Measurements from ENCODE around the gene TSC22D2.

TSC22D2 gene

DNA sequence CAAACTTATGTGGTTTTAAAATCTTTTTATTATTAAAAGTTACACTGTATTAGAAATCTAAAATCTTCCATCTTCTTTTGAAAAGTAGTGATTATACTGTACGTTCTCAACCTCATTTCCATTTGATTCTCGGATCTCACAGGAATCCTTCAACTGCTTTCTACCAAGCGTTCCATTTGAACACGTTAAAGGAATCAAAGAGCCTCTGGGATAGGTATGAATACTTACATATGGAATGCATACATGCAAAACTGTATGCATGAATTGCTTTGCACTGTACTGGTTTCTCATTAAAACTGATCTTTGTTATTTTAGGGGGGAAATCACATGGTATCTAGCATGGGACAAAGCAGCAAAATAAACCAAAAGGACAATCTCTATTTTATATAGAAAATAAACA, 14.8 kb downstream of the TSC22D2 start:
- Histone ChIP-seq H3K36me3 (ENCODE audit: control insufficient read depth, low read length) (peaks cover 32% of the 10 kb centered on the region), H3K4me1 (ENCODE audit: control insufficient read depth, low read length) (no peaks in the 10 kb centered on the region), H3K4me2 (ENCODE audit: low read length) (no peak overlapping the region), H3K9me3 (ENCODE audit: control insufficient read depth, insufficient read depth, low read length) (no peaks in the 10 kb centered on the region), H3K27ac (ENCODE audit: low read depth, low read length) (no peak overlapping the region), H3F3A (ENCODE audit: control insufficient read depth, insufficient read depth) (no peaks in the 10 kb centered on the region), H3K79me2 (ENCODE audit: control insufficient read depth, low read length) (peaks cover 60% of the 10 kb centered on the region), H3K9me2 (replicated peaks; ENCODE audit: control insufficient read depth, low read length) (no peaks in the 10 kb centered on the region), H3K4me3 (ENCODE audit: low read length) (no peak overlapping the region), H3K27me3 (ENCODE audit: control insufficient read depth, low read length) (no peaks in the 10 kb centered on the region), H4K20me1 (ENCODE audit: control insufficient read depth, insufficient read depth, low read depth, low read length) (no peaks in the 10 kb centered on the region)
- TF ChIP-seq EZH2phosphoT487 (IDR thresholded peaks at IDR 0.05; ENCODE audit: borderline replicate concordance, low read length), result no peak
- TF ChIP-seq, protein P1, sequence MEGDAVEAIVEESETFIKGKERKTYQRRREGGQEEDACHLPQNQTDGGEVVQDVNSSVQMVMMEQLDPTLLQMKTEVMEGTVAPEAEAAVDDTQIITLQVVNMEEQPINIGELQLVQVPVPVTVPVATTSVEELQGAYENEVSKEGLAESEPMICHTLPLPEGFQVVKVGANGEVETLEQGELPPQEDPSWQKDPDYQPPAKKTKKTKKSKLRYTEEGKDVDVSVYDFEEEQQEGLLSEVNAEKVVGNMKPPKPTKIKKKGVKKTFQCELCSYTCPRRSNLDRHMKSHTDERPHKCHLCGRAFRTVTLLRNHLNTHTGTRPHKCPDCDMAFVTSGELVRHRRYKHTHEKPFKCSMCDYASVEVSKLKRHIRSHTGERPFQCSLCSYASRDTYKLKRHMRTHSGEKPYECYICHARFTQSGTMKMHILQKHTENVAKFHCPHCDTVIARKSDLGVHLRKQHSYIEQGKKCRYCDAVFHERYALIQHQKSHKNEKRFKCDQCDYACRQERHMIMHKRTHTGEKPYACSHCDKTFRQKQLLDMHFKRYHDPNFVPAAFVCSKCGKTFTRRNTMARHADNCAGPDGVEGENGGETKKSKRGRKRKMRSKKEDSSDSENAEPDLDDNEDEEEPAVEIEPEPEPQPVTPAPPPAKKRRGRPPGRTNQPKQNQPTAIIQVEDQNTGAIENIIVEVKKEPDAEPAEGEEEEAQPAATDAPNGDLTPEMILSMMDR (IDR thresholded peaks at IDR 0.05; ENCODE audit: low read depth, low read length, poor library complexity, severe bottlenecking), result no peak

DNA sequence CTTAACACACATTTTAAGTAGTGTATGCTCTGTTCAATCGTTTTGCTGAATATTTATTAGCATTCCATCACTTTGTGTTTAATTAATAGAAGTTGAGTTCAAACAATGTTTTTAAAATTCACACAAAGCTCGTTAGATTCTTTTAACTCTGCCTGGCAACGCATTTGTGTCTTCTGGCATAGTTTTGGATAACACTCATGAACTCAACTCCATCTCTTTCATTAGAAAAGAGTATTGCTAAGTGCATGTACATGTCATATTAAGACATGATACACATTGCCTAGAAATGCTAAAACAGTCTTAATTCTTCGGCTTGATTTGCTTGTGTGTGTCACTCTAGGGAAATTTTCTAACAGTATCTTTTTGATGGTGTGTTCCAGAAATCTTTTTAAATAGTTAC, 15.7 kb downstream of the TSC22D2 start:
- H3K4me1 ChIP-seq (ENCODE audit: control insufficient read depth, low read length), result 0 out of 2 replicates have a peak, but pooled peaks cover 3% of the 10 kb centered on the region
- no peaks in the 10 kb centered on the region for H3K9me2 ChIP-seq (replicated peaks; ENCODE audit: control insufficient read depth, low read length)
- H3K36me3 ChIP-seq (ENCODE audit: control insufficient read depth, low read length), result peaks cover 33% of the 10 kb centered on the region
- no peaks in the 10 kb centered on the region for H3K27me3 ChIP-seq (ENCODE audit: control insufficient read depth, low read length)
- H3K9me3 ChIP-seq (ENCODE audit: control insufficient read depth, insufficient read depth, low read length), result no peaks in the 10 kb centered on the region
- no peaks in the 10 kb centered on the region for H3F3A ChIP-seq (ENCODE audit: control insufficient read depth, insufficient read depth)
- H4K20me1 ChIP-seq (ENCODE audit: control insufficient read depth, insufficient read depth, low read depth, low read length), result no peaks in the 10 kb centered on the region
- H3K4me2 ChIP-seq (ENCODE audit: low read length), result no peak overlapping the region
- H3K79me2 ChIP-seq (ENCODE audit: control insufficient read depth, low read length), result peaks cover 58% of the 10 kb centered on the region
- TF ChIP-seq, protein P1 (IDR thresholded peaks at IDR 0.05; ENCODE audit: low read depth, low read length, poor library complexity, severe bottlenecking), result no peak
- TF ChIP-seq EZH2phosphoT487 (IDR thresholded peaks at IDR 0.05; ENCODE audit: borderline replicate concordance, low read length), result no peak
- no peak overlapping the region for H3K4me3 ChIP-seq (ENCODE audit: low read length)
- no peak overlapping the region for H3K27ac ChIP-seq (ENCODE audit: low read depth, low read length)

DNA sequence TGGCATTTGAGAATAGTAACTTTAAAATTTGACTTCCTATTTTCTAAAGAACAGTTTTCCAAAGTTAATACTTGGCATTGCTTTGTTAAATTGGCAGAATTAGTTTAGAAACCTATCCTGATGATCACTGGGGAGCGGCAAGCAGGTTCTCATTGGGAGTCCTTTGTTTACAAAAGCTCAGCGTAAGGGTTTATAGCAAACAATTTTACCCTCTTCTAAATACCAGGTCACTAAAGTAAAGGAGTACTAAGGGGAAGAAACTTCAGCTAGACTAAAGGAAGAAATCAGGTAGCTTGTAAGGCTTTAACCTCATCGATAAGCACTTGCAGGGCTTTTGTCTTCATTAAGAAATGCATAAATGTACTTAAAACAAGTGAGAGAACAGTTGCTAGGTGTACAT, 18.2 kb downstream of the TSC22D2 start:
- H4K20me1 ChIP-seq (ENCODE audit: control insufficient read depth, insufficient read depth, low read depth, low read length), result 0 out of 2 replicates have a peak, but pooled peaks cover 4% of the 10 kb centered on the region
- H3K79me2 ChIP-seq (ENCODE audit: control insufficient read depth, low read length), result peaks cover 53% of the 10 kb centered on the region
- no peak overlapping the region for H3K27ac ChIP-seq (ENCODE audit: low read depth, low read length)
- H3K4me2 ChIP-seq (ENCODE audit: low read length), result no peak overlapping the region
- H3K27me3 ChIP-seq (ENCODE audit: control insufficient read depth, low read length), result no peaks in the 10 kb centered on the region
- H3K9me3 ChIP-seq (ENCODE audit: control insufficient read depth, insufficient read depth, low read length), result no peaks in the 10 kb centered on the region
- no peaks in the 10 kb centered on the region for H3K9me2 ChIP-seq (replicated peaks; ENCODE audit: control insufficient read depth, low read length)
- peaks cover 39% of the 10 kb centered on the region for H3K36me3 ChIP-seq (ENCODE audit: control insufficient read depth, low read length)
- H3F3A ChIP-seq (ENCODE audit: control insufficient read depth, insufficient read depth), result no peaks in the 10 kb centered on the region
- H3K4me1 ChIP-seq (ENCODE audit: control insufficient read depth, low read length), result 0 out of 2 replicates have a peak, but pooled peaks cover 3% of the 10 kb centered on the region
- TF ChIP-seq, protein P1 (IDR thresholded peaks at IDR 0.05; ENCODE audit: low read depth, low read length, poor library complexity, severe bottlenecking), result no peak
- no peak for TF ChIP-seq EZH2phosphoT487 (IDR thresholded peaks at IDR 0.05; ENCODE audit: borderline replicate concordance, low read length)
- H3K4me3 ChIP-seq (ENCODE audit: low read length), result no peak overlapping the region

Measured in DOHH2 (cell line).